Glutamatergic neuron (in vitro differentiated cells): ENCODE data around the gene ORMDL1. TPM values are rescaled to one million over a fixed set of nuclear protein-coding genes. Genes with fewer than 3 reads are reported as not detected.

ENCODE experiments used
- DNase-seq: peaks from one replicate; pipeline ENCODE4 v3.0.0; 2022
- H3K27ac Mint-ChIP-seq: one replicate; pipeline ENCODE4 v1.8.0; 2020; ENCODE audit warnings: mild to moderate bottlenecking, mixed read lengths, inconsistent platforms; ENCODE audit not compliant: unreplicated experiment
- H3K27me3 Mint-ChIP-seq: one replicate; pipeline ENCODE4 v1.8.0; 2020; ENCODE audit warnings: mild to moderate bottlenecking, moderate library complexity, mixed read lengths, inconsistent platforms; ENCODE audit not compliant: unreplicated experiment
- H3K36me3 Mint-ChIP-seq: one replicate; pipeline ENCODE4 v1.8.0; 2020; ENCODE audit warnings: mild to moderate bottlenecking, mixed read lengths, inconsistent platforms; ENCODE audit not compliant: unreplicated experiment
- H3K4me1 Mint-ChIP-seq: one replicate; pipeline ENCODE4 v1.8.0; 2020; ENCODE audit warnings: mild to moderate bottlenecking, low read depth, mixed read lengths, inconsistent platforms; ENCODE audit not compliant: unreplicated experiment
- H3K4me3 Mint-ChIP-seq: one replicate; pipeline ENCODE4 v1.8.0; 2020; ENCODE audit warnings: mild to moderate bottlenecking, mixed read lengths, inconsistent platforms; ENCODE audit not compliant: unreplicated experiment
- H3K9me3 Mint-ChIP-seq: one replicate; pipeline ENCODE4 v1.8.0; 2020; ENCODE audit warnings: mild to moderate bottlenecking, moderate library complexity, mixed read lengths, inconsistent platforms; ENCODE audit not compliant: unreplicated experiment
- CTCF ChIP-seq: fragments of 200-600 bp; sonication (generic); IDR thresholded peaks from one replicate; pipeline ENCODE4 v1.5.0; 2021; ENCODE audit not compliant: partially characterized antibody, unreplicated experiment
- total RNA-seq: library from RNA; stranded (reverse); fragmentation: NEBNext Ultra II Directional; extraction: Animal tissue kit (Norgen Biotek cat#: 25700); gene quantifications from one replicate; pipeline ENCODE4 v1.2.1, GENCODE V29; 2021; ENCODE audit not compliant: unreplicated experiment

The ORMDL1 gene
- total RNA-seq, 1 donor from 2014 or later, result 55.1 TPM

- H3K4me3 Mint-ChIP-seq, result no peak overlapping the region
- H3K27me3 Mint-ChIP-seq, result no peaks in the 10 kb centered on the region
- no peaks in the 10 kb centered on the region for H3K4me1 Mint-ChIP-seq
- no peak for TF ChIP-seq CTCF
- no peaks in the 10 kb centered on the region for H3K36me3 Mint-ChIP-seq
- no peak for DNase-seq
- no peaks in the 10 kb centered on the region for H3K9me3 Mint-ChIP-seq
- no peak overlapping the region for H3K27ac Mint-ChIP-seq
Observed at GRCh38 chr2:189797902-189798301, 13.8 kb upstream of the ORMDL1 start.

GRCh38 chr2:189794310-189794709 lies 10.2 kb upstream of the ORMDL1 start:
- H3K9me3 Mint-ChIP-seq, result no peaks in the 10 kb centered on the region
- no peak for TF ChIP-seq CTCF
- H3K27me3 Mint-ChIP-seq, result no peaks in the 10 kb centered on the region

GRCh38 chr2:189791338-189792042 lies 7.4 kb upstream of the ORMDL1 start:
- no peaks in the 10 kb centered on the region for H3K36me3 Mint-ChIP-seq
- no peak overlapping the region for H3K4me3 Mint-ChIP-seq
- DNase-seq, result no peak
- H3K27me3 Mint-ChIP-seq, result no peaks in the 10 kb centered on the region
- H3K27ac Mint-ChIP-seq, result no peak overlapping the region
- H3K4me1 Mint-ChIP-seq, result no peaks in the 10 kb centered on the region
- no peak for TF ChIP-seq CTCF
- H3K9me3 Mint-ChIP-seq, result no peaks in the 10 kb centered on the region

More at GRCh38 chr2:189794310-189794709, 10.2 kb upstream of the ORMDL1 start:
- H3K4me1 Mint-ChIP-seq, result no peaks in the 10 kb centered on the region
- H3K27ac Mint-ChIP-seq, result no peak overlapping the region
- H3K36me3 Mint-ChIP-seq, result no peaks in the 10 kb centered on the region
- no peak overlapping the region for H3K4me3 Mint-ChIP-seq
- DNase-seq, result no peak

- peaks cover 17% of the 10 kb centered on the region for H3K4me1 Mint-ChIP-seq
- peak overlapping the region; percentile 96 for H3K4me3 Mint-ChIP-seq
- peak overlapping the region; percentile 82 for H3K27ac Mint-ChIP-seq
- peaks cover 2% of the 10 kb centered on the region for H3K9me3 Mint-ChIP-seq
- H3K36me3 Mint-ChIP-seq, result no peaks in the 10 kb centered on the region
- no peak for DNase-seq
- H3K27me3 Mint-ChIP-seq, result no peaks in the 10 kb centered on the region
- TF ChIP-seq CTCF, result no peak
Observed at GRCh38 chr2:189783451-189783926, 650 bp downstream of the ORMDL1 start.

- peaks cover 2% of the 10 kb centered on the region for H3K9me3 Mint-ChIP-seq
- no peak for DNase-seq
- H3K36me3 Mint-ChIP-seq, result no peaks in the 10 kb centered on the region
- TF ChIP-seq CTCF, result no peak
- H3K27ac Mint-ChIP-seq, result peak overlapping the region; percentile 54
- peaks cover 17% of the 10 kb centered on the region for H3K4me1 Mint-ChIP-seq
- peak overlapping the region; percentile 96 for H3K4me3 Mint-ChIP-seq
- no peaks in the 10 kb centered on the region for H3K27me3 Mint-ChIP-seq
Observed at GRCh38 chr2:189782221-189782671, 1.9 kb downstream of the ORMDL1 start.
